Loucy (cell line): ENCODE data around the gene CMKLR1.

ENCODE experiments used
- H2AFZ ChIP-seq: fragments of 200-600 bp; sonication (generic); 2 replicates; pipeline ENCODE4 v1.6.0; 2016; ENCODE audit warnings: antibody characterized with exemption, mild to moderate bottlenecking, low read length, moderate library complexity
- H3F3A ChIP-seq: fragments of 200-600 bp; 2 replicates; pipeline ENCODE4 v1.6.0; 2016; ENCODE audit warnings: antibody characterized with exemption, low read depth, mild to moderate bottlenecking
- H3K27me3 ChIP-seq: fragments of 200-600 bp; sonication (generic); 2 replicates; pipeline ENCODE4 v1.6.1; 2014; ENCODE audit warnings: low read length, mild to moderate bottlenecking; ENCODE audit not compliant: insufficient read depth, poor library complexity, severe bottlenecking
- H3K36me3 ChIP-seq: fragments of 200-600 bp; sonication (generic); 2 replicates; pipeline ENCODE4 v1.6.1; 2016; ENCODE audit warnings: low read length; ENCODE audit not compliant: insufficient read depth
- H3K4me1 ChIP-seq: fragments of 200-600 bp; sonication (generic); 2 replicates; pipeline ENCODE4 v1.5.1; 2014; ENCODE audit warnings: low read length, mild to moderate bottlenecking; ENCODE audit not compliant: insufficient read depth, poor library complexity, severe bottlenecking
- H3K4me2 ChIP-seq: fragments of 200-600 bp; sonication (generic); 2 replicates; pipeline ENCODE4 v1.6.0; 2014; ENCODE audit warnings: antibody characterized with exemption, low read length, low read depth, mild to moderate bottlenecking; ENCODE audit not compliant: poor library complexity, severe bottlenecking
- H3K4me3 ChIP-seq: fragments of 200-600 bp; sonication (generic); 2 replicates; pipeline ENCODE4 v1.5.1; 2014; ENCODE audit warnings: low read length, mild to moderate bottlenecking, mixed read lengths; ENCODE audit not compliant: poor library complexity, severe bottlenecking
- H3K79me2 ChIP-seq: fragments of 200-600 bp; sonication (generic); 2 replicates; pipeline ENCODE4 v1.6.1; 2014; ENCODE audit warnings: low read length; ENCODE audit not compliant: insufficient read depth
- H3K9ac ChIP-seq: fragments of 200-600 bp; sonication (generic); 2 replicates; pipeline ENCODE4 v1.6.0; 2014; ENCODE audit warnings: mild to moderate bottlenecking, low read depth, low read length, moderate library complexity; ENCODE audit not compliant: poor library complexity, severe bottlenecking
- H3K9me2 ChIP-seq: fragments of 200-600 bp; sonication (generic); replicated peaks from 2 replicates; pipeline ENCODE4 v1.6.1; 2016; ENCODE audit warnings: low read depth, low read length, mixed read lengths
- H3K9me3 ChIP-seq: fragments of 200-600 bp; sonication (generic); 2 replicates; pipeline ENCODE4 v1.6.1; 2014; ENCODE audit warnings: mild to moderate bottlenecking, antibody characterized with exemption, low read length, low read depth; ENCODE audit not compliant: insufficient read depth
- H4K20me1 ChIP-seq: fragments of 200-600 bp; sonication (generic); 2 replicates; pipeline ENCODE4 v1.6.0; 2014; ENCODE audit warnings: antibody characterized with exemption, low read length, mild to moderate bottlenecking; ENCODE audit not compliant: insufficient read depth, poor library complexity, severe bottlenecking
- CTCF ChIP-seq: fragments of 200-600 bp; sonication (generic); conservative IDR thresholded peaks from 2 replicates; pipeline ENCODE4 v1.5.1; 2014; ENCODE audit warnings: mild to moderate bottlenecking, antibody characterized with exemption, low read length
- EZH2phosphoT487 ChIP-seq: fragments of 200-600 bp; IDR thresholded peaks from 2 replicates; pipeline ENCODE4 v1.6.1; 2018; ENCODE audit warnings: antibody characterized with exemption, mild to moderate bottlenecking, moderate library complexity, borderline replicate concordance

CMKLR1 gene

GRCh38 chr12:108325018-108325358, 14.1 kb downstream of the CMKLR1 start:
- Histone ChIP-seq H2AFZ (no peak overlapping the region), H3K4me1 (peaks cover 36% of the 10 kb centered on the region), H3K36me3 (no peaks in the 10 kb centered on the region), H3K79me2 (no peaks in the 10 kb centered on the region), H3K9me2 (no peaks in the 10 kb centered on the region), H4K20me1 (no peaks in the 10 kb centered on the region), H3K4me2 (peak overlapping the region; percentile 8), H3F3A (no peaks in the 10 kb centered on the region), H3K27me3 (no peaks in the 10 kb centered on the region), H3K9ac (no peak overlapping the region), H3K4me3 (no peak overlapping the region), H3K9me3 (no peaks in the 10 kb centered on the region)
- TF ChIP-seq CTCF = no peak
- no peak for TF ChIP-seq EZH2phosphoT487

DNA sequence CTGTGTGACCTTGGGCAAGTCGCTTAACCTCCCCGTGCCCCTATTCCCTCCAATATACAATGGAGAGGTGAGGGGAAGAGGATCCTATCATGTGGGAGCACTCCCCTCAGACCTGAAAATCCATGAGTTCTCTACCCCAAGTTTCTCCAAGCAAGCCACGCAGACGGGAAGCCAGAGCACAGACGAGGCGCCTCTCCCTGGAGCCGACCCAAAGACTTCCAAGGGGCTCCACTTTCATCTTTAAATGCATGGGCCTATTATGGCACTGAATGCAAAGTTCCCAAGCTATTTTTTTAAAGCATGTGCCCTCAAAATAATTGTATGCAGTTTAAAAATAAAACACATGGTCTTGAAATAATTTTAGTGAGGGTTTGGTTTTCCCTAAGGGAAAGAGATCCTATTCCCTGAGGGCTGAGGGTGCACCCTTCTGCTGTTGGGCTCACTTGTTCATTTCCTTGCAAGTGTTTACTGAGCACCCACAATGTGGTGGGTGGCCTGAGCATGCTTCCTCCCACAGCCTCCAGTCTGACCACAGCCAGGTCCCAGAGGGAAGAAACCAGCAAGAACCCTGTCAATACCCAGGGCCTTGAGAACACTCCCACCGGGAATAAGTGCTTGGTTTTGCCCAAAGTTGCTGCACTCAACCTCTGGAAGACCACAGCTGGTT, 14.6 kb downstream of the CMKLR1 start:
- H3K4me2 ChIP-seq = peak overlapping the region; percentile 8
- H3K9me3 ChIP-seq = no peaks in the 10 kb centered on the region
- H3K9ac ChIP-seq = no peak overlapping the region
- H3K36me3 ChIP-seq = no peaks in the 10 kb centered on the region
- no peaks in the 10 kb centered on the region for H4K20me1 ChIP-seq
- no peak overlapping the region for H2AFZ ChIP-seq
- no peaks in the 10 kb centered on the region for H3F3A ChIP-seq
- H3K79me2 ChIP-seq = no peaks in the 10 kb centered on the region
- H3K9me2 ChIP-seq = no peaks in the 10 kb centered on the region
- peaks cover 36% of the 10 kb centered on the region for H3K4me1 ChIP-seq
- no peak for TF ChIP-seq CTCF
- TF ChIP-seq EZH2phosphoT487 = no peak
- H3K4me3 ChIP-seq = no peak overlapping the region
- H3K27me3 ChIP-seq = no peaks in the 10 kb centered on the region

DNA sequence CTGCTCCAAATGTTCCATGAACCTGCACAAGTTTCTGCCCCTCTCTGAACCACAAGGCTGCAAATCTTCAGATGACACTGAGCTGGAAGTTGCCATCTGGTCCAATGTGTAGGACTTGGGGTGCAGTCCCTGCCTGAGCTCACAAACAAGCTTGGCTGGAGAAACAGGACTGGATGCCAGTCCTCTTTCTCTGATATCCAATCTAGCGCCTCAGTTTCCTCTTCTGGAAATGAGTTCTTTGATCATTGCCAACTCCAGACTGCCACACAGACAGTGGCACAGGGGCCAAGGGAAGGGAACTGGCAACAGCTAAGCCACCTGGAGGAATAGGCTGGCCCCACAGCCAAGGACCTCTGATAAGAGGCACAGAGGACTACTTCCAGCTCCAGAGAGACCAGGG, 15.5 kb downstream of the CMKLR1 start:
- no peak overlapping the region for H2AFZ ChIP-seq
- no peaks in the 10 kb centered on the region for H3K79me2 ChIP-seq
- no peak overlapping the region for H3K4me2 ChIP-seq
- H3K9me2 ChIP-seq = no peaks in the 10 kb centered on the region
- no peak overlapping the region for H3K9ac ChIP-seq
- H3F3A ChIP-seq = no peaks in the 10 kb centered on the region
- H3K36me3 ChIP-seq = no peaks in the 10 kb centered on the region
- H3K4me3 ChIP-seq = no peak overlapping the region
- H3K27me3 ChIP-seq = no peaks in the 10 kb centered on the region
- peaks cover 33% of the 10 kb centered on the region for H3K4me1 ChIP-seq
- no peaks in the 10 kb centered on the region for H4K20me1 ChIP-seq
- TF ChIP-seq CTCF (no peak), EZH2phosphoT487 (no peak)
- no peaks in the 10 kb centered on the region for H3K9me3 ChIP-seq
